SK-N-SH treated with all-trans-retinoic acid at 6 μM for 48 hours (cell line): ENCODE results near the gene LARGE1.

Experiments used
- ATAC-seq: fragments of 200-7000 bp; cut with Tn5 transposase; 3 replicates; pipeline ENCODE4 v1.9.1; 2020; ENCODE audit warnings: mild to moderate bottlenecking, moderate library complexity
- ARNTL ChIP-seq: fragments of 450-650 bp; formaldehyde crosslinking; IDR thresholded peaks from 2 replicates; pipeline ENCODE4 v1.5.0; 2020; ENCODE audit warnings: low read depth, mild to moderate bottlenecking, moderate library complexity, borderline replicate concordance
- CREB5 ChIP-seq: fragments of 250-450 bp; sonication (Bioruptor Pico); IDR thresholded peaks from 2 replicates; pipeline ENCODE4 v1.5.1; 2020; ENCODE audit warnings: low read depth, mild to moderate bottlenecking, moderate library complexity
- CSDC2 ChIP-seq: fragments of 250-450 bp; sonication (Bioruptor Pico); IDR thresholded peaks from 2 replicates; pipeline ENCODE4 v1.5.0; 2020; ENCODE audit warnings: mild to moderate bottlenecking, moderate library complexity
- CSRNP3 ChIP-seq: fragments of 250-450 bp; sonication (Bioruptor Pico); IDR thresholded peaks from 2 replicates; pipeline ENCODE4 v1.5.1; 2021; ENCODE audit warnings: mild to moderate bottlenecking, moderate library complexity
- ESRRG ChIP-seq: fragments of 250-450 bp; sonication (Bioruptor Pico); IDR thresholded peaks from 2 replicates; pipeline ENCODE4 v1.6.1; 2021; ENCODE audit warnings: mild to moderate bottlenecking
- GLIS3 ChIP-seq: fragments of 250-450 bp; sonication (Bioruptor Pico); IDR thresholded peaks from 2 replicates; pipeline ENCODE4 v1.5.0; 2020; ENCODE audit warnings: mild to moderate bottlenecking, moderate library complexity
- ISL1 ChIP-seq: fragments of 250-450 bp; sonication (Bioruptor Pico); IDR thresholded peaks from 2 replicates; pipeline ENCODE4 v2.1.2; 2022; ENCODE audit warnings: mild to moderate bottlenecking, moderate library complexity
- OSR1 ChIP-seq: fragments of 250-450 bp; sonication (Bioruptor Pico); IDR thresholded peaks from 2 replicates; pipeline ENCODE4 v1.8.0; 2022; ENCODE audit warnings: moderate library complexity, mild to moderate bottlenecking, inconsistent platforms
- PATZ1 ChIP-seq: fragments of 250-450 bp; sonication (Bioruptor Pico); IDR thresholded peaks from 2 replicates; pipeline ENCODE4 v1.8.0; 2020; ENCODE audit warnings: mild to moderate bottlenecking, moderate library complexity, borderline replicate concordance
- POU6F1 ChIP-seq: fragments of 250-450 bp; sonication (Bioruptor Pico); IDR thresholded peaks from 2 replicates; pipeline ENCODE4 v1.8.0; 2021; ENCODE audit warnings: low read depth, mild to moderate bottlenecking, moderate library complexity, borderline replicate concordance
- PPARA ChIP-seq: fragments of 250-450 bp; sonication (Bioruptor Pico); IDR thresholded peaks from 2 replicates; pipeline ENCODE4 v1.5.0; 2020; ENCODE audit warnings: mild to moderate bottlenecking, borderline replicate concordance
- RARB ChIP-seq: fragments of 250-450 bp; sonication (Bioruptor Pico); IDR thresholded peaks from 2 replicates; pipeline ENCODE4 v1.8.0; 2021; ENCODE audit warnings: mild to moderate bottlenecking, moderate library complexity
- SNAI2 ChIP-seq: fragments of 250-450 bp; sonication (Bioruptor Pico); IDR thresholded peaks from 2 replicates; pipeline ENCODE4 v1.5.0; 2020; ENCODE audit warnings: mild to moderate bottlenecking, moderate library complexity
- TCF4 ChIP-seq: fragments of 250-450 bp; sonication (Bioruptor Pico); IDR thresholded peaks from 2 replicates; pipeline ENCODE4 v1.8.0; 2021; ENCODE audit warnings: mild to moderate bottlenecking, moderate library complexity, borderline replicate concordance
- TOX ChIP-seq: fragments of 250-450 bp; sonication (Bioruptor Pico); IDR thresholded peaks from 2 replicates; pipeline ENCODE4 v1.8.0; 2021; ENCODE audit warnings: mild to moderate bottlenecking, moderate library complexity, borderline replicate concordance
- TSHZ2 ChIP-seq: fragments of 250-450 bp; sonication (Bioruptor Pico); IDR thresholded peaks from 2 replicates; pipeline ENCODE4 v1.5.0; 2020; ENCODE audit warnings: mild to moderate bottlenecking, moderate library complexity
- ZC3H10 ChIP-seq: fragments of 250-450 bp; sonication (Bioruptor Pico); IDR thresholded peaks from 2 replicates; pipeline ENCODE4 v1.5.1; 2021; ENCODE audit warnings: mild to moderate bottlenecking, moderate library complexity
- ZFP3 ChIP-seq: fragments of 250-450 bp; sonication (Bioruptor Pico); IDR thresholded peaks from 2 replicates; pipeline ENCODE4 v1.5.0; 2020; ENCODE audit warnings: mild to moderate bottlenecking, moderate library complexity
- ZFP30 ChIP-seq: fragments of 450-650 bp; formaldehyde crosslinking; IDR thresholded peaks from 2 replicates; pipeline ENCODE4 v1.5.0; 2022; ENCODE audit warnings: mild to moderate bottlenecking, moderate library complexity
- ZNF565 ChIP-seq: fragments of 450-650 bp; formaldehyde crosslinking; conservative IDR thresholded peaks from 2 replicates; pipeline ENCODE4 v1.5.0; 2020; ENCODE audit warnings: low read depth, mild to moderate bottlenecking, moderate library complexity
- ZNF70 ChIP-seq: fragments of 450-650 bp; formaldehyde crosslinking; IDR thresholded peaks from 2 replicates; pipeline ENCODE4 v1.5.0; 2020; ENCODE audit warnings: mild to moderate bottlenecking, moderate library complexity
- ZNF8 ChIP-seq: fragments of 450-650 bp; formaldehyde crosslinking; IDR thresholded peaks from 2 replicates; pipeline ENCODE4 v1.5.0; 2020; ENCODE audit warnings: mild to moderate bottlenecking, moderate library complexity

The LARGE1 gene

GRCh38 chr22:33735978-33736377, 184.3 kb downstream of the LARGE1 start:
- ATAC-seq, result no peak
- TF ChIP-seq ZNF8 (CRISPR knock-in tag), result no peak
- TF ChIP-seq ZNF565 (CRISPR knock-in tag), result no peak
- TF ChIP-seq TOX (CRISPR knock-in tag), result no peak
- TF ChIP-seq ZC3H10, result no peak
- TF ChIP-seq ZNF70, result no peak
- no peak for TF ChIP-seq OSR1 (CRISPR knock-in tag)
- no peak for TF ChIP-seq PPARA (CRISPR knock-in tag)

GRCh38 chr22:33728847-33729246, 191.4 kb downstream of the LARGE1 start:
- ATAC-seq, result no peak
- no peak for TF ChIP-seq ZNF70
- TF ChIP-seq ARNTL, result no peak
- no peak for TF ChIP-seq CREB5 (CRISPR knock-in tag)
- no peak for TF ChIP-seq ZFP30 (CRISPR knock-in tag)
- no peak for TF ChIP-seq POU6F1
- TF ChIP-seq GLIS3 (CRISPR knock-in tag), result no peak
- TF ChIP-seq PPARA (CRISPR knock-in tag), result no peak
- no peak for TF ChIP-seq SNAI2 (CRISPR knock-in tag)
- no peak for TF ChIP-seq ESRRG (CRISPR knock-in tag)
- no peak for TF ChIP-seq ISL1
- no peak for TF ChIP-seq TCF4 (CRISPR knock-in tag)
- no peak for TF ChIP-seq TOX (CRISPR knock-in tag)
- no peak for TF ChIP-seq RARB (CRISPR knock-in tag)
- TF ChIP-seq CSRNP3 (CRISPR knock-in tag), result no peak
- TF ChIP-seq ZNF8 (CRISPR knock-in tag), result no peak
- no peak for TF ChIP-seq CSDC2 (CRISPR knock-in tag)
- TF ChIP-seq, all 23 proteins: peak for 0

- no peak for ATAC-seq
- no peak for TF ChIP-seq ZFP3 (CRISPR knock-in tag)
- no peak for TF ChIP-seq ZNF70
These were observed 194.0 kb downstream of the LARGE1 start for GRCh38 chr22:33726294-33726734.

- TF ChIP-seq ZFP30 (CRISPR knock-in tag) (no peak), TOX (CRISPR knock-in tag) (no peak), ZNF70 (no peak), ZNF565 (CRISPR knock-in tag) (no peak), PATZ1 (no peak), OSR1 (CRISPR knock-in tag) (no peak), ZFP3 (CRISPR knock-in tag) (no peak), ZNF8 (CRISPR knock-in tag) (no peak), ARNTL (no peak), CSDC2 (CRISPR knock-in tag) (no peak), TSHZ2 (no peak), POU6F1 (no peak), GLIS3 (CRISPR knock-in tag) (no peak), ZC3H10 (no peak)
- ATAC-seq, result no peak
These were observed 196.4 kb downstream of the LARGE1 start for GRCh38 chr22:33723915-33724314.
